NOMO-1 (cell line): ENCODE results near the gene RHOT1.
"Not testable (repeated sequence)": the region's sequence is repeated elsewhere in the genome, so short reads cannot be mapped to it uniquely, and the experiment has no call there.

Experiments used
- DNase-seq, 2 experiments: peaks; one replicate each; lab custom pipeline; 2025; ENCODE audit not compliant: unreplicated experiment in 2 of 2; lab: John Stamatoyannopoulos, UW

RHOT1 gene

DNA sequence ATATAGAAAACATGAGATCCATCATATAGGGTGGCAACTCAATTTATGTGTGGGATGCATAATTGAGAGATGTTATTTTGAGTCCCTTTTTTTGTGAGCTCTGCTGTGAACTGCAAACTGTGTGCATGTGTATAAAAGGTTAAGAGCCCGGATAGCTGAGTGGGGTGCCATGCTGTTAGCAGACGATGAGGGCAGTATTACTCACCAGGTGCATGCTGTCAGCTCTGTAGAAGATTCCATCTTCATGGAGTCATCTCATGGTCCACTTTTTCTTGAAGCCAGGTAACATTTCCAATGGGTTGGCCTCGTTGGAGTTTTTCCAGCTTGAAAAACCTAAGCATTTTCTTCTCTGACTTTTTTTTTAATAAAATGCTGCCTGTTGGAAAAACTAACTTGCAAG, 80.3 kb downstream of the RHOT1 start:
- no peak for DNase-seq

DNA sequence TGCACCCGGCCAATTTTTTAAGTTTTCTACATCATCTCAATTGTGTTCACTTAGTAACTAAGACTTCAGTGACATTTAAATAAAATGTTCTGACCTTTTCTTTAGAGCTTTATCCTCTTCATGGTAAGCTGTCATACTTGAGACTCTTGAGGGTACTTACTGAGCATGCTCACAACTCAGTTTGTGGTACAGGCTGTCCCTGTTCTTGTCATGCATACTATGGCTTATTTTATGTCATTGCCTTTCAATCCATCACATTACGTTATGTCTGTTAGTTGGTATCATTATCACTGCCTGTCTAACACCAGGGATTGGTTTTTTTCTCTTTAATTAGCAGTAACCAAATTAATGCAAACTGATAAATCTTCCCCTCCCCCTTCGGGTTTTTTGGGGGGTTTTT, 81.4 kb downstream of the RHOT1 start:
- DNase-seq = no peak

DNA sequence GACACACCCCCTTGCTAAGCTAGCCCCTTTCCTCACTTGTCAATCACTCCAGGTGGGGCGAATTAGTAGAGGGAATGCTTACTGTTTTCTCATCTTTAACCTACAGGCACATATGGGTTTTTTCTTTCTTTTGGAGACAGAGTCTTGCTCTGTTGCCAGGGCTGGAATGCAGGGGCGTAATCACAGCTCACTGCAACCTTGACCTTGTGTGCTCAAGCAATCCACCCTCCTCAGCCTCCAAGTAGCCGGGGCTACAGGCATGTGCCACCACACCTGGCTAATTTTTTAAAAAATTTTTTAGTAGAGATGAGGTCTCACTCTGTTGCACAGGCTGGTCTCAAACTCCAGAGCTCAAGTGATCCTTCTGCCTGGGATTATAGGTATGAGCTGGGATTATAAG, 84.6 kb downstream of the RHOT1 start:
- no peak for DNase-seq

DNA sequence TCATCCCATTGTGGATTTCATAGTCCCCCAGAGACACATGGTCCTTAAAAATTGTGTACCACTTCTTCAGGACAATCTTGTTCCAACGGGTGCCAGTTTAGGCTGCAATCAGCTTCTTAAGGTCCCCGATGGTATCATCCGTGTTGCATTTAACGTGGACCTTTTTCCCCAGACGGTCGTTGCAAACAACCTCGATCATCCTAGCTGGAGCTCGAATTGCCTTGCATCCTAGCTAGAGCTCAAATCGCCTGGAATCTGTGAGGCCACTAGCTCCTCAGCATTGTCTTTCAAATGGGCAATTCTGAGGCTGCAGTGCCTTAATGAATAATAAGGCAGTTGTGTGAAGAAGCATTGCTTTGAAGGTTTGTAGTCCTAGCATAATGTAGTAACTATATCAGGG, 85.6 kb downstream of the RHOT1 start:
- no peak for DNase-seq

DNA sequence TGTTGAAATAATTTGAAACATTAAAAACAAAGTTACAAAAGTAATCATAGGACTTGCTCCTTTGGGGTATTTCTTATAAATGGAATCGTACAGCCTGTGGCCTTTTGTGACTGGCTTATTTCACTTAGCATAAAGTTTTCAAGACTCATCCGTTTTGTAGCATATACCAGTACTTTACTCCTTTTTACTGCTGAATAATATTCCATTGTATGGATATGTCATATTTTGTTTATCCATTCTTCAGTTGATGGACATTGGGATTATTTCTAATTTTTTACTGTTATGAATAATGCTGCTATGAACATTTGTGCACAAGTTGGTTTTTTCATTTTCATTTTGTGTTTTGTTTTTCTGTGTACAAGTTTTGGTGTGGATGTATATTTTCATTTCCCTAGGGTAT, 93.3 kb downstream of the RHOT1 start:
- DNase-seq = no peak

DNA sequence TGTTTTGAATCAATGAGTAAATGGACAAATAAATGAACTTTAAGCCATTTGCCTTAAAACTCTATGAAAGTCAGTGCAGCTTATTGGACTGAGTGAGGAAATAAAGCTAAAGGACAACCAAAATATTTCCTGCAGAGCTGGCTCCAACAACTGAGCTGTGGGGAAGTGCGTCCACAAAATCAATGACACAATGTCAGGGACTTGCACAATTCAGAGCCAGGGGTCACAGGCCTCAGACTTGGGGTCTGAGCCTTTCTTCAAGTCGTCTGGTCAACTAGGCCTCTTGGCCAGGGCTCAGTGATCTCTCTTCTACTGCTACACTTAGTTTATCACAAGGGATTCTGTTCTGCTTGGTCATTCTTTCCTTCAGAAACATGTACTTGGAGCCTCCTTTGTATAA, 97.2 kb downstream of the RHOT1 start:
- DNase-seq = peak; percentile 14 to 23

DNA sequence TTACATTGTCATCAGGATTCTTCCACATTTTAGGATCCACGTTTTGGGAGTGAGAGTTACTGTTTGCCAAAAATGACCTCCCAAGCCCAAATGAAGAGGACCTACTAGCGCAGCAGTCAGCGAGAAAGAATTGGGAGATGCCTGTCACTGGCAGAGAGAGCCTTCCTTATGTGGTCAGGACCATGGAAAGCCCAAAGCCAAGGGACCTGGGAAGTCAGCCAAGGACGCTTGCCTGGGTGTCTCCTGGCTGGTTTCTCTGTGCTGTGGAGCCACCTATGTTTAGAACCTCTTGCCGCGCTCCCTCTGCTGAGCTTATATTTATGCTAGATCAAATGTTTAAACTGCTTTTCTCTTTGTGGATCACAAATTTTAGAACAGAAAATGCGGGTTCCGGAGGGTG, 98.4 kb downstream of the RHOT1 start:
- no peak for DNase-seq

DNA sequence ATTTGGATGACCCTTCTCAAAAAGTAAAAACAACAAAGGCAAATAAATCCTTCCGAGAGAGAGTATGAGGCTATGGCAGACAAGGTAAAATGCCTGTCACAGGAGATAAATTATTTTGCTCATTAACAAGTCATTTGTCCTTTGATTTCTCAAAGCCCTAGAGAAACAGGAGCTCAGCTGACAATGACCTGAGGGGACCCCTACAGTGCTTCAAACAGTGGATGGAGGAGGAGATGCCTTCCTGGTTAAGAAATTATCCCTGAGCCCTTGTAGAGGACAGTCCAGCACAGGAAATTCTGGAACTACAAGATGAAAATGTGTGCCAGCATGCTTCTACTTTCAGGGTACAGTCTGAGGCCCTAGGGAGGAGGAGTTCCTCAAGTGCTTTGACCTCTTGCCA, 99.3 kb downstream of the RHOT1 start:
- DNase-seq = no peak

DNA sequence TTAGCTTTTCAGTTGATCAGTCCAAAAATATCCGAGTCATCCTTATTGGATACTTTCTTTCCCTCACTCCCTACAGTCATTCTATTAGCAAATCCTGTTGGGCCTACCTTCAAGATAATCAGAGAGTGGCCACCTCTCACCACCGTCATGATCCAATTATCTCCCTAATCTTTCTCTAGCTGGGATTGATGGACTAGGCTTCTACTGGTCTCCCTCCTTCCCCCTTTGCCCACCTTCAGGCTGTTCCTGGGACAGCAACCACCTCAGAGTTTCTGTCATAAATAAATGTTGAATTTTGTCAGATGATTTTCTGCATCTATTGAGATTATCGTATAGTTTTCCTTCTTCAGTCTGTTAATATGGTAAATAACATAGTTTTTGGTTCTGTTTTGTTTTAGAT, 107.2 kb downstream of the RHOT1 start:
- DNase-seq = no peak

DNA sequence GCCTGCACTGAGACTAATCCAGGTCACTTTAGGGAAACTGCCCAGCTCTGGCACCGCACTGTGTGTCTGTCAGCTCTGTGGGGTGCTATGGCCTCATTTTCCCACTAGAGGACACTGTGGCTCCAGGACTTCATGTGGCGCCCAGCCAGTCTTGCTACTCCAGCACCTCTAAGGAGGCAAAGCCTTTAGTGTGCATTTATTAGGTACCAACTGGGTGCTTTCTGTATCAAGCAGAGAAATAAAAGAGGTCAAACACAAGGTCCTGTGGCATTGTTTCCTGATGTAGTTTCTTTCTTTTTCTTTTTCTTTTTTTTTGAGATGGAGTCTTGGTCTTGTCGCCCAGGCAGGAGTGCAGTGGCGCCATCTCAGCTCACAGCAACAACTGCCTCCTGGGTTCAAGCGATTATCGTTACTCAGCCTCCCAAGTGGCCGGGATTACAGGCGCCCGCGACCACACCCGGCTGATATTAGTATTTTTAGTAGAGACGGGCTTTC, 110.9 kb downstream of the RHOT1 start:
- DNase-seq = peak; percentile 49 to 70

DNA sequence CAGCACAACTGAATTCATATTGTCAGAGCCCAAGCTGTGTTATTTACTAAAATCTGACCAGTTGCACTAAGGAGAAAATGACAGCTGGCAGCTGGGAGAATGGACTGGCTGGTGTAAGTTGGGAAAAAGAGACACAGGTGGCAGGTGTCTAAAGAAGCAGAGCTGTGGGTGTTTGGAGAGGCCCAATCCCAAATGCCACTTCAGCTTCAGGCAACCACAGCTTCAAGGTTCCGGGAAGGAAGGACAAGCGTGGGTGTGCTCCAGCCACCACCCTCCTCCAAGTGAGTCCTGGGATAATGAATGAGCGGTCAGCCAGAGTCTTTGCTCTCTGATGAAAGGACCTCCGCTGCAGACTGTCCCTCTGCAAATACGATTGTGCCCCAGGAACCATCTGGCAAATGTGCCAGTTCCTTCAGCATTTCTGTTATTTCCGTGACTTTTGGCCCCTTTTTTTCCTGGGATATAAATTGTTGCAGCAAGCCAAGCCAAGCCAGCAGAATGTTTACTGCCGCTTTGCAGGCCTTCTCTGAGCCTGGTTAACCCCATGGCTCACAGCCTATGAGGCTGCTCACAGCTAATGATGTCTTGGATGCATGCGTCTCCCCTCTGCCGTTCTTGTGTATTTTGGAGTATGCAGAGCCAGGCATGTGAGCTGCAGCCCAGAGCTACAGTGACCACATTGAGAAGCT, 113.9 kb downstream of the RHOT1 start:
- no peak for DNase-seq

DNA sequence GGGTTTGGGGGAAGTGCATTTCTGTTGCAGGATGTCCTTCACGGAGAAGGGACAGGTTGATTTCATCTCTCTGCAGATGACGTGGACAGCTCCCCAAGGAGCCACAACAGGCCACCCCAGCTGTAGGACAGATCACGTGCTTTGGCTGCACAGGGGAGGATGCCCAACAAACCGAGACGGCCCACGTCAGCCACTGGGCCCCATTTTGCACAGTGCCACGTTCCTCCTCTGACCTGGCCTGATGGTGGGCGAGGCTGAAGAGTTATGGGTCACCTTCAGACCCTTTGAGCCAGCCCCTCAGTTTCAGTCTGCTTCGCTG, 114.4 kb downstream of the RHOT1 start:
- no peak for DNase-seq

DNA sequence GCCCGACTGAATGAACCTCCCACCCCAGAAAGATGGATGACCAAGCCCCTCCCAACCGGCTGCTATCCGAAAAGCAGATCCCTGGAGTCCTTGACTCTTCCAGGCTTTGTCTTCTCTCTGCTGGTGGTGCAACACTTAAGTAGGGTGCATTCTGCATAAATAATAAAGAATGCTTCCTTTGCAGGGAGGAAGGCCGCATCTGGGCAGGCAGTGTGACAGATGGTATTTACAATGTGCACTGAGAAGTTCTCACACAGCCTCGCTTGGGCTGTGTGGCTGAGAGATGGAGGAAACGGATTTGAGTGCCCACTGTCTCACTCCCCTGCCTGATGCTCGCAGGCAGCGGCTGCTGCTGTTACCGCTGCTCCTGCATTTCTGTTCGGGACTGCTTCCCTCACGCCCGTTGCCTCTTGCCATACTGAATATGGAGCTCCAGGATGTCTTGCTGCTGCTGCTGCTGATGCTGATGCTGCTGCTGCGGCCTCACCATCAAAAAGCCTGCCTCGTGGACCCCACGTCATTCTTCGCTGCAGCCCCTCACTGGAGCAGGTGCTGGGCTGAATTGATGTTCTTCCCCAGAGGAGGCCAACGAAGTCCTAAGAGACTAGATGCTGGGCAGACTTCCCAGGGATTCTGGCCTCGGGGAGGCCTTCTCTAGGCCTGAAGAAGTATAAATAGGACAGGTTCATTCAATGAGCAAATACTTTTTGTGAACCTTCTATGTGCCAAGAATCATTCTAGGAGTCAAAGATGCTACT, 116.3 kb downstream of the RHOT1 start:
- DNase-seq = no peak

DNA sequence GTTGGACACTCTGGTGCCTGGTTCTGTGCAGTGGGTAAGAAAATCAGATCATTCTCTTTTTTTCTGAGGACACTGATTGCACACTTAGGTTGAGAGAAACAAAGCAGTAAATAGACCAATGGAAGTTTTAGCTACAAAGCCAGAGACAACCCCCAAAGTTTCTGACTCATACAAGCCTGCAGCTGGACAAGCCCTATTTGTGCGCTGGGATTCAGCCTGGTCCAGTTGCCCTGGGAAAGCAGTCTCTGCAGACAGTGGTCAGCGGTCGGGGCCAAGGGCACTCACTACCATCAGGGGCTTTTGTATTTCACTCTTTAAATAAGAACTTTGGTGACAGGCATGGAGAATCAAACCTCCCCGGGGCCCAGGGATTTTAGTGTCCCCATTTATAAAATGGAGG, 117.3 kb downstream of the RHOT1 start:
- no peak for DNase-seq

DNA sequence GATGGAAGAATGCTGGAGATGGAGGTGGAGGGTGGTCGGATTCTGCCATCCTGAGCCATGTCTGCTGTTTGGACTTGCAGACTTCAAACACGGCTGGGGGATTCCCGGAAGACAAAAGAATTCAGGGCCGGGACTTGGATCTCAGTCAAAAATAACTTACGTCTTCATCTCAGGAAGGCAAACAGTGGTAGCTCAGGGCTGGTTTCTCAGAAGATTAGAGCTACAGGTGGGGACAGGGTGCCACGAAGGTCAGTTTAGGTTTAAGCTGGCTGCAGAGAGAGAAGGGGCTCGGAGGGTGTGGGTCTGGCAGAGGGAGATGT, 119.1 kb downstream of the RHOT1 start:
- DNase-seq = no peak

DNA sequence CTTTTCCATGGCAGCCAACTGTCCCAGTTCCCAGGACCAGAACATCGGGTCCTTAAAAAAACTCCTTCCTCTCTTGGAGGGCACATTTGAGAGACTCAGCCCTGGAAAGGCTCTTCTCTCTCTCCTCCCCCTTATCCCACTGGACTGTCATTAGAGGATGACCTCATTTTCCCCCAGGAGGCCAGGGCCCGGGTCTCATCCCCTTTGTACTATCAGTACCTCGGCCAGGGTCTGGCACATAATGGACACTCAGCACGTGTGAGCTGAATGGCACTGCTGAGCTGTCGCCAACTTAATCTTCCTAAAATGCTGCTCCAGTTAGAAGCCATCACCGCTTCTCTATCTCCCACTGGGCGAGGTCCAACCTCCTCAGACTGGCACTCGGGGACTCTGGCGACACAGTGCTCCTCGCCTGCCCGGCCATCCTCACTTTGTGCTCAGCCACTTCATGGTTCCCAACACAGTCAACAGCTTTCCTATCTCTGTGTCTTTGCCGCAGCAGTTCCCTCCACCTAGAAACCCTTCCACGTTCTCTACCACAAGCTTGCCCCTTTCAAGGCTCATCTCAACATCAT, 119.7 kb downstream of the RHOT1 start:
- DNase-seq = no peak

DNA sequence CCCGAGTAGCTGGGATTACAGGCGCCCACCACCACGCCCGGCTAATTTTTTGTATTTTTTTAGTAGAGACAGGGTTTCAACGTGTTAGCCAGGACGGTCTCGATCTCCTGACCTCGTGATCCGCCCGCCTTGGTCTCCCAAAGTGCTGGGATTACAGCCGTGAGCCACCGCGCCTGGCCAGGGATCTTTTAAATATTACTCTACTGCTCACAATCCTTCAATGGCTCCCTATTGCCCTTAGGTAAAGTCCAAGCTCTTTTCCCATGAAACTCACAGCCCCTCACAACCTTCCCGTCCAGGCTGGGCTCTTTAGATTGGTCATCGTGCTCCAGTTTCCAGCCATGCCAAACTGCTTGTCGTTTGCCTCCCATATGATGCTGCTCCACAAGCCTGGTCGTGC, 121.2 kb downstream of the RHOT1 start:
- not testable (repeated sequence) for DNase-seq

DNA sequence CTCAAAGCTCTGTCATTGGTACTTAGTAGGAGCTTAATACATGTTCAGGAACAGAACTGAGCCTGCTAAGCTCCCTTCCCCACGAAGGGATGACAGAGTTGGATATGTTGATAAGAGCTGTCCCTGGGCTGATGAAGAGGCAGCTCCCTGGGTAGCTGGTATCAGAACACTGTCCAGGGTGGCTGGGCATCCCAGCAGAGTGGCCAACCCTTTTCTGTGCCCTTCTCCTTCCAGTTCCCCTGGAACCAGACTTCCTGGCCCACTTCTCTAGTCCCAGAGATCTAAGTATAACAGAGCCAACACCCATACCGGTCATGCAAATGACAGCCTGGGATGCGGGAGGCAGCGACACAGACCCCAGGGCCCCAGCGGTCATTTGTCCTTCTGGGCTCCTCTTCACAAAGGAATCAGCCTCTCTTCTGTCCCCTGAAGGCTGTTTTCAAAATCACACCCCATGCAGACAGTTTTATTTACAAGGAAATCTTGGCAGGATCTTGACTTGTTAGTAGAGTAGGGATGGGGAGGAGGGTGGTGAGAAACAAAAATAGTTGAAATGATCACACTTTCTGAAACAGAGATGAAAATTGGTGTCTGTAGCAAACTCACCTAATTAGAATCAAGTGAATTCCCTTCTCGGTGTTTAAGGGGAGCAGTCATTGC, 122.0 kb downstream of the RHOT1 start:
- DNase-seq = no peak

DNA sequence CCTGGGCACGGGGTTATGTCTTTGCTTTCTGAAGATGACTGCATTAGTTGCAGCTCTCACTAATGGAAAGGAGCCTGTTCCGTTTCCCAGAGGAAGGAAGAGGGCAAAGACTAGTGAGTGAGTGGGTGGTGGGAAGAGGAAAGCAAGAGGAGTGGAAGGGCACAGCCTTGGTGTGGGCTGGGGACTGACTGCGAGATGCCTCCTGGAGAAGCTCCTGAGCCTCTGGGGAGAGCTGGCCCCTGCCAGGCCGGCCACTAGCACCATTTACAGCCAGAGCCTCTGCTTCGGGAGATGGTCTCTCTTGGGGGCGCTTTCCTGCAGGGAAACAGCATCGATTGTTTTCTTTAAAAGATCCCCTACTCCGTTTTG, 122.5 kb downstream of the RHOT1 start:
- DNase-seq = no peak

DNA sequence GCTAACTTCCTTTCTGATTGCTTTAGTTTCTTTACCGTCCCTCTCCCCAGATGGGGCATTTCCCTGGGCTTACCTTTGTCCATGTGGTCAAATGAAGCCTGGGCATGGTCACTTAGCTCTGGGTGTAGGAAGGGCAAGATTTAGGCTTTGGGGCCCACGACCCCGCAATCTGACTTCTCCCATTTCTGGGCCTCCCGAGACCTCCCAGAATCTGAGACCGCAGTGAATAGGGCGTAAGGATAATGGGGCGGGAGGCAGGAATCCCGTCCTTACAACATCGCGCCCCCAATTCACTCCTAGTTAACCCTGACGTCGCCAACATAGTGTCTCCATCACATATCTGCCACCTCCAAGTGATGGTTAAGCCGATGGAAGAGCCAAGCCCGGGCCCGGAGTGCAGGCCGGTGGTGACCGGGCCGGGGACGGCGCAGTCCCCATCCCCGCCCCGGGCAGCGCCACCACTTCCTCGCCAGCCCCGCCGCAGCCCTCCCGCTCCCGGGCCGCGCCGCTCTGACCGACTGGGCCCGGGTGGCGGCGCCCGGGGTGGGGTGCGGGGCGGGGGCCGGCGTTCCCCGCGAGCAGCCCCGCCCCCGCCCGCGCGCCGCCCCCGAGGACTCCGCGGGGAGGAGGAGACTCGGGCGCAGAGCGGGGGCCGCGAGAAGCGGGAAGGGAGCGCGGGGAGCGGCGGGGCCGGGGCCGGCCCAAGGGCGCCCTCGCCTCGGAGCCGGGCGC, 123.1 kb downstream of the RHOT1 start, which contains the start of gene RHBDL3:
RHBDL3 (plus strand) TSS at position 641 of the 732 bp plus-strand sequence. CDS start 358 bp downstream, outside the sequence.
- DNase-seq = no peak

DNA sequence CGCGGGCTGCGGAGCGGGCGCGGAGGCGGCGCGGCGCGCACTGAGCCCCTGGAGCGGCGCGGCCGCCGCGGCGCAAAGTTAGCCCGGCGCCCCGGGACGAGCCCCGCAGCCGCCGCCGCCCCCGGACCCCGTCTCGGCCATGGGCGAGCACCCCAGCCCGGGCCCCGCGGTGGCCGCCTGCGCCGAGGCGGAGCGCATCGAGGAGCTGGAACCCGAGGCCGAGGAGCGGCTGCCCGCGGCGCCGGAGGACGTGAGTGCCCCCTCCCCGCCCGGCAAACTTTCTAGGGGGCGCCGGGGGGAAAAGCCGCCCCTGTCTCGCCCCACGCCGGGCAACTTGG, 123.7 kb downstream of the RHOT1 start:
- no peak for DNase-seq
